Measurements from ENCODE around the gene KRTAP2-1.

DNA sequence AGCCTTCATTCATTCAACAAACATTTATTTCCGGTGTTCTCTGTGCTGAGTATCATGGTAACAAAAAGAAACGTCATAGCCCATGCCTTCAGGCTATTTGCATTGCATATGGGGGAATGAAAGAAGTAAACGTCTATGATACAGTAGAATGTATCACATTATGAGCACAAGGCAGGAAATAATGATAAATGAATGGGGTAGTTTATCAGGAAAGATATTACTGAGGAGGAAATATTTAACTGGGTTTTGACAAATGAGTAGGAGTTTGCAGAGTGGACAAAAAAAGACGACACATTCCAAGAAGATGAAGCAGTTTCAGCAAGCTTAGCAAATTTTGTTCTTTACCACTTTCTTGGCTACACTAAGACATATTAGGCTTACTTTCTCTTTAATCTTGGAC, 35.5 kb upstream of the KRTAP2-1 start:
- TF ChIP-seq, protein P1, sequence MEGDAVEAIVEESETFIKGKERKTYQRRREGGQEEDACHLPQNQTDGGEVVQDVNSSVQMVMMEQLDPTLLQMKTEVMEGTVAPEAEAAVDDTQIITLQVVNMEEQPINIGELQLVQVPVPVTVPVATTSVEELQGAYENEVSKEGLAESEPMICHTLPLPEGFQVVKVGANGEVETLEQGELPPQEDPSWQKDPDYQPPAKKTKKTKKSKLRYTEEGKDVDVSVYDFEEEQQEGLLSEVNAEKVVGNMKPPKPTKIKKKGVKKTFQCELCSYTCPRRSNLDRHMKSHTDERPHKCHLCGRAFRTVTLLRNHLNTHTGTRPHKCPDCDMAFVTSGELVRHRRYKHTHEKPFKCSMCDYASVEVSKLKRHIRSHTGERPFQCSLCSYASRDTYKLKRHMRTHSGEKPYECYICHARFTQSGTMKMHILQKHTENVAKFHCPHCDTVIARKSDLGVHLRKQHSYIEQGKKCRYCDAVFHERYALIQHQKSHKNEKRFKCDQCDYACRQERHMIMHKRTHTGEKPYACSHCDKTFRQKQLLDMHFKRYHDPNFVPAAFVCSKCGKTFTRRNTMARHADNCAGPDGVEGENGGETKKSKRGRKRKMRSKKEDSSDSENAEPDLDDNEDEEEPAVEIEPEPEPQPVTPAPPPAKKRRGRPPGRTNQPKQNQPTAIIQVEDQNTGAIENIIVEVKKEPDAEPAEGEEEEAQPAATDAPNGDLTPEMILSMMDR (IDR thresholded peaks at IDR 0.05), result no peak
- no peak for TF ChIP-seq POLR2AphosphoS5 (IDR thresholded peaks at IDR 0.05)
